ENCODE results near the gene FASN. TPM values are rescaled to one million over a fixed set of nuclear protein-coding genes. Genes with fewer than 3 reads are reported as not detected.

Gene FASN
- total RNA-seq, 2 donors from 2014 or later, result 13.8 to 46.4 TPM

DNA sequence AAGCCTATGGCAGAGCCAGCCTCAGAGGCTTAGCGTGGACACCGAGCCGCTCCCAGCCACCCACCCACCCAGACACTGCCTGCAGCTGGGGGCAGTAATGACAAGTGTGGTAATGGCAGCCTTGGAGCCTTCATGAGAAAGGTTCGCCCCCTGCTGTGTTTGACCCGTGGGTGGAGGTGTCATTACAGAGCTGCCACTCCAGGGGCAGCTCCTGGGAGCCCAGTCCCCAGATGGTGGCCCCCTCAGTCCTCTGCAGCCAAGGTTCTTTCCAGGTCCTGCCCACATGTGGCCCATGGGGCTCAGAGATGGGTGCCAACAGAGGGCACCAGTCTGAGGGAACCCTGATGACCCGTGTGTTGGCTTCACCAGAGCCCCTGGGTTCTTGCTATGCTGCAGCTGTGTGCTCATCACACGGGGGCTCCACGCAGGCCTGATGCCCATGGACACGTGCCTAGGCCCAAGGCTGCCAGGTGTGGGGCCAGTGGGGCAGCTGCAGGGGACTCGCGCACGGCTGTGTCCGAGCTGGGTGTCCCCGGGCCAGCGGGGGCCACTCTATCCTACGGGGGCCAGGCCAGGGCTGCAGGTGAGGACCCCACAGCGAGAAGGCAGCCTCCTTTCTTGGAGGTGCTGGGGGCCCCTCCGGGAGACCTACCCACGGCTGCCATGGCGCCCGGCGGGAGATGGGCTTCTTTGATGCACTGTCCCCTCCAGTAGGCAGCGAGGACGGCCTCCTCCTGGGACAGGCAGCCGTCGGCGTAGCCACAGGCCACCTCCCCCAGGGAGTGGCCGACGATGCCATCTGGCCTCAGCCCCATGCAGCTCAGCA lies 8.1 kb downstream of the FASN start:
- Histone ChIP-seq H3K36me3 (peaks cover 100% of the 10 kb centered on the region), H3K9me3 (no peaks in the 10 kb centered on the region), H3K27me3 (no peaks in the 10 kb centered on the region), H3K4me3 (no peak overlapping the region), H3K27ac (no peak overlapping the region), H3K4me1 (no peaks in the 10 kb centered on the region)
- TF ChIP-seq, protein P1, sequence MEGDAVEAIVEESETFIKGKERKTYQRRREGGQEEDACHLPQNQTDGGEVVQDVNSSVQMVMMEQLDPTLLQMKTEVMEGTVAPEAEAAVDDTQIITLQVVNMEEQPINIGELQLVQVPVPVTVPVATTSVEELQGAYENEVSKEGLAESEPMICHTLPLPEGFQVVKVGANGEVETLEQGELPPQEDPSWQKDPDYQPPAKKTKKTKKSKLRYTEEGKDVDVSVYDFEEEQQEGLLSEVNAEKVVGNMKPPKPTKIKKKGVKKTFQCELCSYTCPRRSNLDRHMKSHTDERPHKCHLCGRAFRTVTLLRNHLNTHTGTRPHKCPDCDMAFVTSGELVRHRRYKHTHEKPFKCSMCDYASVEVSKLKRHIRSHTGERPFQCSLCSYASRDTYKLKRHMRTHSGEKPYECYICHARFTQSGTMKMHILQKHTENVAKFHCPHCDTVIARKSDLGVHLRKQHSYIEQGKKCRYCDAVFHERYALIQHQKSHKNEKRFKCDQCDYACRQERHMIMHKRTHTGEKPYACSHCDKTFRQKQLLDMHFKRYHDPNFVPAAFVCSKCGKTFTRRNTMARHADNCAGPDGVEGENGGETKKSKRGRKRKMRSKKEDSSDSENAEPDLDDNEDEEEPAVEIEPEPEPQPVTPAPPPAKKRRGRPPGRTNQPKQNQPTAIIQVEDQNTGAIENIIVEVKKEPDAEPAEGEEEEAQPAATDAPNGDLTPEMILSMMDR (IDR thresholded peaks at IDR 0.05), result no peak
- DNase-seq (ENCODE audit: low spot score), result no peak

DNA sequence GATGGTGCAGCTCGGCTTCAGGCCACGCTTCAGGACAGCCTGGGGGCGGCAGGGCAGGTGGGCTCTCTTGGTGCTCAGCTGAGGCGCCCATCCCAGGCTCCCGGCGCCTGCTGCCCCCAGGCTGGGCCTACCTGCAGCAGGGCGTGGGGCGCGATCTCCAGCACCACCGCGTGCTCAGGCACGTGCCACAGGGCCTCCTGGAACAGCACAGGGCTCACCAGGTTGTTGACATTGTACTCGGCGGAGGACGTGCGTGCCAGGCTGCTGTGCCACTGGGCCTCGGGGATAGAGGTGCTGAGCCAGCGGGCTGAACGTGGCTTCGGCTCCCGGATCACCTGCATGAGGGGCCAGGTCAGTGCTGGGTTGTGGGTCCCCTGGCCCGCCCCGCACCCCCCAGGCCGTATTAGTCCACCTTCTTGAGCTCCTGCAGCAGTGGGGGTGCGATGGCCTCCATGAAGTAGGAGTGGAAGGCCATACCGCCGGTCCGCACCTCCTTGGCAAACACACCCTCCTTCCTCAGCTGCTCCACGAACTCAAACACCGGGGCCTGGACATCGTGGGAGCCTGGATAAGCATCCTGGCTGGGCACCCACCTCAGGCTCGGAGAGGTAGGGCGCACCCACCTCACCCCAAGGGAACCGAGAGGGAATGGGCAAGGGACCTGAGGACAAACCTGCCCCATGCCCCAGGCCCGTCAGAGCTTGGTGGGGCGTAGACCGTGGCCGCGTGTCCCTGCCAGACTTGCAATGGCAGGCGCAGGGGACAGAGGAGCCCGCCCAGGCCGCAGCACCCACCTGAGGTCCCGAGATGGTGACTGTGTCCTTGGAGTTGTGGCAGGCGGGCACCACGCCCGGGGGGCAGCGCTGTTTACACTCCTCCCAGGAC lies 9.0 kb downstream of the FASN start:
- Histone ChIP-seq H3K27ac (no peak overlapping the region), H3K27me3 (no peaks in the 10 kb centered on the region), H3K4me3 (no peak overlapping the region), H3K4me1 (no peaks in the 10 kb centered on the region), H3K36me3 (peaks cover 100% of the 10 kb centered on the region), H3K9me3 (no peaks in the 10 kb centered on the region)
- TF ChIP-seq, protein P1 (IDR thresholded peaks at IDR 0.05), result no peak
- no peak for DNase-seq (ENCODE audit: low spot score)

DNA sequence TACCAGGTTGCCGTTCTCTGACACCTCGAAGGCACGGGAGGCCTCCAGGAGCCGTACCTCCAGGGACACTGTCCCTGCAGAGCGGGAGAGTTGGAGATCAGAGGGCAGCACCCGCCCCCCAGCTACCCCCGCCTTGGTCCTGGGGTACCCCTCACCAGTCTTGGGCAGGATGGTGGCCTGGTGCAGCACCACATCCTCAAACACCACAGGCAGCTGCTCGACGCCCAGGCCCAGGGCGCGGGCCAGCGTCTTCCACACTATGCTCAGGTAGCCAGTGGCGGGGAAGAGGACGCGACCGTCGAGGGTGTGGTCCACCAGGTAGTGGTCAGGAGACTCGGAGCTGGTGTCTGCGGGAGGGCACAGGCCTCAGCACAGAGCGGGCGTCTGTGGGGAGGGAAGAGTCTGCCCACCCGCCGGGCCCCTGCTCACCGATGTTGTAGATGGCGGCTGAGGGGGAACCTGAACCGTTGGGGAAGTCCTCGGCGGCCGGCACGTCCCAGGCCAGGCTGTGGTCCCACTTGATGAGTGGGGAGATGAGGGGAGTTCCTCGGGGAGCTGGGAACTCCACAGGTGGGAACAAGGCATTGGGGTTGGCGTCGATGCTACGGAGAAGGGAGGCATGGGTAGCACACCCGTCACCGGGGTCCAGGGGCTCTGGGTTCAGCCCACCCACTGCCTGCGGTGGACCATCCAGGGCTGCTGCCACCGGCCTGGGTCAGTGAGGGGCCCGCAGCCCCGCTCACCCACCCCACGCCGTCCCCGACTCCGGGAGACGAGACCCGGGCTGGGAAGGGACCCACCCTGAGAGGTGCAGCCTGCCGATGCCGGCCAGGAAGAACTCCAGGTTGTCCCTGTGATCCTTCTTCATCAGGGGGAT lies 9.8 kb downstream of the FASN start:
- TF ChIP-seq, protein P1 (IDR thresholded peaks at IDR 0.05), result no peak
- Histone ChIP-seq H3K36me3 (peaks cover 100% of the 10 kb centered on the region), H3K4me3 (no peak overlapping the region), H3K27ac (no peak overlapping the region), H3K27me3 (no peaks in the 10 kb centered on the region), H3K9me3 (no peaks in the 10 kb centered on the region), H3K4me1 (no peaks in the 10 kb centered on the region)
- DNase-seq (ENCODE audit: low spot score), result no peak

DNA sequence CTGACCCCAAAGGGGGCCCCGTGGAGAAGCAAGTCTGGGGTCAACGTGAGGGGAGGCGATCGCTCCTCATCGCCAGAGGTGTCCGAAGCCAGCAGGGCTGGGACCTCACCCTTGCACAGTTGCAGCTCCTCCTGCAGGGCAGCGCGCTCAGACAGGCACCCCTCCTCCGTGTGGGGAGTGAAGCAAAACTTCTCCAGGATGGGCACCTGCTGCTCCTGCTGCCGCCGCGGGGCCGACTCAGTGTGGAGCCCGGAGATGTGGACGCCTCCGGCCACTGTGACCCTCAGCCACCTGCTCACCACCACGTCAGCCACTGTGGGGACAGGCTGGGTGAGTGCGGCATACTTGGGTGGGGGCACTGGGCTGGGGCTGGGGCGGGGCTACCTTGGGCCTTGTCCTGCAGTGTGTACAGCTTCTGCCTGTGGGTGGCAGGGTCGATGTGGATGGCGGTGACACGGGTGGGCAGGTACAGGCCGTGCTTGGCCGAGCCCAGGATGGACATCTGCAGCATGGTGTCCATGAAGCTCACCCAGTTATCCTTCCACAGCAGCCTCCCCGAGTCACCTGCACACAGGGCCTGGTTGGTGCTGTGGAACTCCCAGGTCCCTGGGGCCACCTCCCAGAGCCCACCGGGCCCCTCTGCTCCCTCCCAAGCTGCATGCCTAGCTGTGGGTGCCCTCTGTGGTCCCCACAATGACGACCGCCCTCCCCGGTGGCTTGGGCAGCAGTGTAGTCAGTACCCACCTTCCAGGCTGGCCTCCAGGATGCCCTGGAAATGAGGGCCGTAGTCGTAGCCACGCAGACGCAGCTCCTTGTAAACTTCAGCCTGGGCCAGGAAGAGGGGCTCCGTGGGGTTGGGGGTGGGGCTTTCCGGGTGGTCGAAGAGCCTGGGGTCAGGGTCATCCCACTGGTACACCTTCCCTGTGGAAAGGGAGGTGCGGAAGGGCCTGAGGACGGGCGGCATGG lies 10.8 kb downstream of the FASN start:
- H3K9me3 ChIP-seq, result no peaks in the 10 kb centered on the region
- TF ChIP-seq, protein P1 (IDR thresholded peaks at IDR 0.05), result no peak

More for the DNA sequence above, 10.8 kb downstream of the FASN start:
- DNase-seq (ENCODE audit: low spot score), result no peak
- Histone ChIP-seq H3K27ac (no peak overlapping the region), H3K36me3 (peaks cover 100% of the 10 kb centered on the region), H3K4me1 (no peaks in the 10 kb centered on the region), H3K27me3 (no peaks in the 10 kb centered on the region), H3K4me3 (no peak overlapping the region)
